KMS-11 (cell line): ENCODE data around the gene OPN1MW.
"Not testable (repeated sequence)": the region's sequence is repeated elsewhere in the genome, so short reads cannot be mapped to it uniquely, and the experiment has no call there.

Experiments
- H2AFZ ChIP-seq: fragments of 200-600 bp; sonication (generic); 2 replicates; pipeline ENCODE4 v1.6.1; 2016; ENCODE audit warnings: antibody characterized with exemption, mixed run types, low read depth
- H3K27ac ChIP-seq: fragments of 200-600 bp; sonication (generic); 2 replicates; pipeline ENCODE4 v1.6.1; 2016; ENCODE audit warnings: mild to moderate bottlenecking, mixed run types
- H3K27me3 ChIP-seq: fragments of 200-600 bp; sonication (generic); 2 replicates; pipeline ENCODE4 v1.6.1; 2017; ENCODE audit warnings: mild to moderate bottlenecking, low read depth, mixed run types, moderate library complexity; ENCODE audit not compliant: insufficient read depth
- H3K36me3 ChIP-seq: fragments of 200-600 bp; sonication (generic); 2 replicates; pipeline ENCODE4 v1.6.1; 2017; ENCODE audit warnings: mild to moderate bottlenecking, mixed run types; ENCODE audit not compliant: insufficient read depth
- H3K4me1 ChIP-seq: fragments of 200-600 bp; sonication (generic); 2 replicates; pipeline ENCODE4 v1.6.1; 2016; ENCODE audit warnings: mild to moderate bottlenecking, low read depth, mixed run types; ENCODE audit not compliant: poor library complexity, severe bottlenecking
- H3K4me2 ChIP-seq: fragments of 200-600 bp; sonication (generic); 2 replicates; pipeline ENCODE4 v1.7.0; 2016; ENCODE audit warnings: mild to moderate bottlenecking, mixed run types
- H3K4me3 ChIP-seq: fragments of 200-600 bp; sonication (generic); IDR thresholded peaks from 2 replicates; pipeline ENCODE4 v1.6.1; 2017; ENCODE audit warnings: low read depth, low read length, mixed read lengths; ENCODE audit not compliant: insufficient read depth
- H3K79me2 ChIP-seq: fragments of 200-600 bp; sonication (generic); 2 replicates; pipeline ENCODE4 v1.6.1; 2016; ENCODE audit warnings: low read depth, mixed run types; ENCODE audit not compliant: insufficient read depth
- H3K9ac ChIP-seq: fragments of 200-600 bp; sonication (generic); 2 replicates; pipeline ENCODE4 v1.6.1; 2016; ENCODE audit warnings: mild to moderate bottlenecking, mixed run types
- H4K20me1 ChIP-seq: fragments of 200-600 bp; sonication (generic); 2 replicates; pipeline ENCODE4 v1.6.1; 2016; ENCODE audit warnings: mild to moderate bottlenecking, mixed run types; ENCODE audit not compliant: insufficient read depth

Gene OPN1MW

GRCh38 chrX:154164902-154165301 lies 17.5 kb upstream of the OPN1MW start:
- not testable (repeated sequence) for H3K27me3 ChIP-seq, H3K27ac ChIP-seq, H3K9ac ChIP-seq, H3K4me3 ChIP-seq, H3K4me2 ChIP-seq, H3K36me3 ChIP-seq, H2AFZ ChIP-seq, H3K4me1 ChIP-seq, H4K20me1 ChIP-seq, H3K79me2 ChIP-seq

- not testable (repeated sequence) for H3K36me3 ChIP-seq, H3K79me2 ChIP-seq, H3K4me1 ChIP-seq, H3K4me3 ChIP-seq, H4K20me1 ChIP-seq, H3K4me2 ChIP-seq, H3K9ac ChIP-seq, H2AFZ ChIP-seq, H3K27ac ChIP-seq, H3K27me3 ChIP-seq
These were observed 14.0 kb upstream of the OPN1MW start for GRCh38 chrX:154168384-154168783.

- not testable (repeated sequence) for H3K27me3 ChIP-seq, H3K79me2 ChIP-seq, H3K4me3 ChIP-seq, H3K36me3 ChIP-seq, H3K9ac ChIP-seq, H3K27ac ChIP-seq, H4K20me1 ChIP-seq, H3K4me2 ChIP-seq, H3K4me1 ChIP-seq, H2AFZ ChIP-seq
These were observed 9.9 kb upstream of the OPN1MW start for GRCh38 chrX:154172535-154172943.

- H3K36me3 ChIP-seq, H3K27me3 ChIP-seq, H3K4me1 ChIP-seq, H3K4me3 ChIP-seq, H3K27ac ChIP-seq, H2AFZ ChIP-seq, H3K9ac ChIP-seq, H3K79me2 ChIP-seq, H4K20me1 ChIP-seq, H3K4me2 ChIP-seq: not testable (repeated sequence)
These were observed 8.0 kb upstream of the OPN1MW start for GRCh38 chrX:154174356-154174755.

GRCh38 chrX:154183794-154184193 lies 1.4 kb downstream of the OPN1MW start:
- not testable (repeated sequence) for H3K79me2 ChIP-seq, H3K27ac ChIP-seq, H3K4me3 ChIP-seq, H4K20me1 ChIP-seq, H3K9ac ChIP-seq, H3K27me3 ChIP-seq, H3K4me2 ChIP-seq, H3K36me3 ChIP-seq, H2AFZ ChIP-seq, H3K4me1 ChIP-seq

- H3K27me3 ChIP-seq, H3K9ac ChIP-seq, H2AFZ ChIP-seq, H3K4me1 ChIP-seq, H3K4me3 ChIP-seq, H3K27ac ChIP-seq, H3K79me2 ChIP-seq, H3K4me2 ChIP-seq, H3K36me3 ChIP-seq, H4K20me1 ChIP-seq: not testable (repeated sequence)
These were observed 10.4 kb downstream of the OPN1MW start for GRCh38 chrX:154192846-154193245.

- H4K20me1 ChIP-seq, H2AFZ ChIP-seq, H3K36me3 ChIP-seq, H3K79me2 ChIP-seq, H3K9ac ChIP-seq, H3K4me2 ChIP-seq, H3K27ac ChIP-seq, H3K4me3 ChIP-seq, H3K4me1 ChIP-seq, H3K27me3 ChIP-seq: not testable (repeated sequence)
These were observed 11.9 kb downstream of the OPN1MW start for GRCh38 chrX:154194316-154194715.

GRCh38 chrX:154196466-154196865 lies 14.1 kb downstream of the OPN1MW start:
- H3K4me1 ChIP-seq, H2AFZ ChIP-seq, H3K9ac ChIP-seq, H3K4me3 ChIP-seq, H3K27ac ChIP-seq, H3K79me2 ChIP-seq, H3K36me3 ChIP-seq, H4K20me1 ChIP-seq, H3K4me2 ChIP-seq, H3K27me3 ChIP-seq: not testable (repeated sequence)

- H3K27me3 ChIP-seq, H3K4me3 ChIP-seq, H3K79me2 ChIP-seq, H3K36me3 ChIP-seq, H4K20me1 ChIP-seq, H3K4me2 ChIP-seq, H3K27ac ChIP-seq, H3K9ac ChIP-seq, H2AFZ ChIP-seq, H3K4me1 ChIP-seq: not testable (repeated sequence)
These were observed 27.4 kb downstream of the OPN1MW start for GRCh38 chrX:154209670-154210418.

- not testable (repeated sequence) for H3K27me3 ChIP-seq, H3K79me2 ChIP-seq, H3K9ac ChIP-seq, H4K20me1 ChIP-seq, H3K4me1 ChIP-seq, H3K4me2 ChIP-seq, H3K27ac ChIP-seq, H2AFZ ChIP-seq, H3K36me3 ChIP-seq, H3K4me3 ChIP-seq
These were observed 28.7 kb downstream of the OPN1MW start for GRCh38 chrX:154211057-154211456.

GRCh38 chrX:154211499-154211898 lies 29.1 kb downstream of the OPN1MW start:
- not testable (repeated sequence) for H3K4me1 ChIP-seq, H3K9ac ChIP-seq, H3K4me2 ChIP-seq, H2AFZ ChIP-seq, H3K36me3 ChIP-seq, H3K27ac ChIP-seq, H3K27me3 ChIP-seq, H4K20me1 ChIP-seq, H3K4me3 ChIP-seq, H3K79me2 ChIP-seq
